HG03280 (cell line): Measurements from ENCODE around the gene MRPS26.
"Not testable (repeated sequence)": the region's sequence is repeated elsewhere in the genome, so short reads cannot be mapped to it uniquely, and the experiment has no call there.

Experiments used
- ATAC-seq: cut with Tn5 transposase; IDR thresholded peaks from one replicate; pipeline ENCODE4 v1.9.1; 2021; ENCODE audit warnings: mild to moderate bottlenecking, moderate library complexity; ENCODE audit not compliant: unreplicated experiment

The MRPS26 gene

GRCh38 chr20:3072530-3073250, 26.8 kb downstream of the MRPS26 start:
- no peak for ATAC-seq

- not testable (repeated sequence) for ATAC-seq
Observed at GRCh38 chr20:3073251-3073643, 27.4 kb downstream of the MRPS26 start.

- no peak for ATAC-seq
Observed at GRCh38 chr20:3074812-3075211, 29.0 kb downstream of the MRPS26 start.

GRCh38 chr20:3075315-3075714, 29.5 kb downstream of the MRPS26 start:
- not testable (repeated sequence) for ATAC-seq

GRCh38 chr20:3077618-3078134, 31.8 kb downstream of the MRPS26 start:
- ATAC-seq, result no peak

- no peak for ATAC-seq
Observed at GRCh38 chr20:3080939-3081388, 35.1 kb downstream of the MRPS26 start.

- ATAC-seq, result no peak
Observed at GRCh38 chr20:3081641-3082040, 35.8 kb downstream of the MRPS26 start.

GRCh38 chr20:3082306-3082951, 36.6 kb downstream of the MRPS26 start:
- no peak for ATAC-seq

- ATAC-seq, result no peak
Observed at GRCh38 chr20:3082955-3083952, 37.4 kb downstream of the MRPS26 start.

GRCh38 chr20:3084283-3084985, 38.6 kb downstream of the MRPS26 start, which contains the start of gene AVP:
Gene AVP, minus strand, starts transcription at chr20:3084724. Its CDS starts 50 bp downstream, at chr20:3084674.
- ATAC-seq, result no peak

- no peak for ATAC-seq
Observed at GRCh38 chr20:3084986-3085360, 39.1 kb downstream of the MRPS26 start.

- ATAC-seq, result no peak
Observed at GRCh38 chr20:3085571-3086072, 39.8 kb downstream of the MRPS26 start.

- ATAC-seq, result no peak
Observed at GRCh38 chr20:3088031-3088430, 42.2 kb downstream of the MRPS26 start.

- ATAC-seq, result no peak
Observed at GRCh38 chr20:3090565-3090964, 44.7 kb downstream of the MRPS26 start.

GRCh38 chr20:3092611-3093379, 46.9 kb downstream of the MRPS26 start:
- no peak for ATAC-seq

GRCh38 chr20:3093861-3094361, 48.1 kb downstream of the MRPS26 start:
- no peak for ATAC-seq

- ATAC-seq, result no peak
Observed at GRCh38 chr20:3094848-3095629, 49.2 kb downstream of the MRPS26 start.
